GM12875 (cell line): ENCODE data around the gene MIEF1.

Experiments used
- H3K4me3 ChIP-seq: one replicate; pipeline ENCODE4 v1.5.1; 2011; ENCODE audit warnings: low read depth, low read length, control low read depth
- CTCF ChIP-seq: IDR thresholded peaks from 2 replicates; pipeline ENCODE4 v1.5.1; 2011; ENCODE audit warnings: low read depth, mild to moderate bottlenecking, control low read depth, inconsistent platforms, low read length, moderate library complexity, borderline replicate concordance; ENCODE audit not compliant: insufficient read depth

MIEF1 gene

DNA sequence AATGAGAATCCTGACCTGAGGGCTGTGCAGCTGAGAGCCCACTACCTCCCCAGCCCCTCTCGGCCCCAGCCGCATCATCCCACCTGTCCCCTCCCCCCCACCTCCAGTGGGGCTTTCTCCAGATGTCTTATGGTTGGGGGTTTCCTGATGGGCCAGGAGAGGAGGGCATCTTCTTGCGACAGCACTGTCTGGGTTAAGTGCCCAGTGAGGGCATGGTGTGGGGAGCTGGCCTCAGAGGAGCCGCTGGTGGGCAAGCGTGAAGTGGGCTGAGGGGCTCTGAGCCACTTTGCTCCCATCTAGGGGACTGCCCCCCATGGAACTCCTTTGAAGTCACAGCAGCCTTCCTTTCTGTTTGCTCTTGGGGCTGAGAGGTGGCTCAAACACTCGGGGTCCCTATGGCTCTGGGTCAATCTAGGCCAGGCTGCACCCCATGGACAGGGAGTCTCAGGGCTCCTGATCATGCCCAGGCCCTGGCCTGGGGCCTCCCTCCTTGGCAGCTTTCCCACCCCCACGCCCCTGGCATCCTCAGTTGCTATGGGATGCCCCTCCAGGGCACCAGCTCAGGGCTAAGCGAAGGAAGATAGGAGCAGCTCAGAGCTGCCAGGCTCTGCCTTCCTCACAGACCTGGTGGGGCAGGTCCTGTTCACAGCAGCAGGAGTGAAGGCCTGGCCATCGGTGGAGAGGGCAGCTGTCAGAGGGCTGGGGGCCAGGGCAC, 11.0 kb upstream of the MIEF1 start:
- H3K4me3 ChIP-seq, result no peak overlapping the region
- no peak for TF ChIP-seq CTCF

DNA sequence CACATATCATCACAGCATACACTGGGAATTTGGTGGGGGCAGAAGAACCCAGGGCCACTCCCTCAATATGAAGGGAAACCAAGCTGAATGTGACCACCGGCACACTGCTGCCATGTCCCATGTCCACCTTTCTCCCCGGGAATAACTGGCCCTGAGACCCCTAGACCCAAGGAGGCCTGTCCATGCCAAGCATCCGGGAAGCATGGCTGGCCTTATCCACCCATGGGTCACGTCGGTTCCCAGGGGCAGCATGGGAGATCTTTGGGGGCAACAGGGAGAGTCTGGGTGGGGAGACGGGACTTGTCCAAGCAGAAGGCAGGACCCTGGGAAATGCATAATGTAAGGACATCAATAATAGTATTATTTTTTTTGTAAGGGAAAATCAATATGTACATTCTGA, 10.4 kb upstream of the MIEF1 start:
- no peak overlapping the region for H3K4me3 ChIP-seq
- TF ChIP-seq CTCF, result no peak

DNA sequence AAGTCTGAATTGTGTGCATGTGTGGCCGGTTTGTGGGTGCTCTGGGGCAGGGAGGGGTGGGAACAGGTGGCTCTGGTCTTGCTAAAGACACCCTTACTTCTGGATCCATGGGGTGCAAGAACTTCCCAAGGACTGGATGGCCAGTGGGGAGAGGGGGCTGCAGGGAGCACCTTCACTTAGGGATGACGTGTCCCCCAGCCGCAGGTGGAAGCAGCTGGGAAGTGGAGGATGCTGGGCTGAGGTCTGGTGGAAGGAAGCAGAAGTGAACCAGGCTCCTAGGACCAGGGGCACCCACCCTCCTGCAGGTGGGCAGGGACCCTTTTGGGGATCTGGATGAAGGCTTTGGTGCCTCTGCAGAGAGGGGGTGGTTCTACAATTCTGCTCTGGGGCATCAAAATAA, 9.9 kb upstream of the MIEF1 start:
- TF ChIP-seq CTCF, result no peak
- H3K4me3 ChIP-seq, result no peak overlapping the region

DNA sequence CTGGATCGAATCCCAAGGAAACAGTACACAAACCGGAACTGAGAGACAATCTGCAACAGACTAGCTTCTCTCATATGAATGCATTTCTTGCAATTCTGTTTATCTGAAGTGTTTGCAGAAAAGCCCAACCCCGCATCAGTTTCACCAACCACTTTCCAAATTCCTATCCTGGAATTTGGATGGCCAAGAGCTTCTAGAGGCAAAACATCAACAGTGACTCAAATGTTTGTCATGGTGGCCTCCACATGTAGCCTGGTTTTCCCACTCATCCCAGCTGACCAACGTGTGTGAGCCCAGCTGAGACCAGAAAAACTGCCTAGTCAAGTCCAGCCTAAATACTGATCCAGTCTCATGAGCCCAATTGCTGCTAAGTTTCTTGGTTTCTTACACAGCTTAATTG, 8.3 kb upstream of the MIEF1 start:
- TF ChIP-seq CTCF, result no peak
- H3K4me3 ChIP-seq, result no peak overlapping the region

GRCh38 chr22:39494471-39495120, 7.5 kb upstream of the MIEF1 start:
- no peak overlapping the region for H3K4me3 ChIP-seq
- no peak for TF ChIP-seq CTCF

- no peak overlapping the region for H3K4me3 ChIP-seq
- peak; percentile 83 for TF ChIP-seq CTCF
Measured at GRCh38 chr22:39496131-39496838, 5.8 kb upstream of the MIEF1 start.
